Activated CD4-positive, alpha-beta memory T cell treated with anti-CD3 and anti-CD28 coated beads for 36 hours (primary cell): ENCODE measurements around the gene HELZ. TPM values are rescaled to one million over a fixed set of nuclear protein-coding genes. Genes with fewer than 3 reads are reported as not detected.

Experiments used
- CTCF ChIA-PET: fragments of 350-600 bp; sonication (Branson Sonifier 250); formaldehyde crosslinking; loops from one replicate; lab custom pipeline; 2021; ENCODE audit warnings: antibody characterized with exemption, inconsistent platforms; lab: Charles Lee
- POLR2A ChIA-PET: fragments of 350-600 bp; sonication (Branson Sonifier 250); formaldehyde crosslinking; loops from one replicate; lab custom pipeline; 2021; ENCODE audit warnings: antibody characterized with exemption; lab: Charles Lee
- DNase-seq: peaks from one replicate; pipeline ENCODE4 v3.0.0-alpha.2; 2020
- H3K27ac Mint-ChIP-seq: one replicate; pipeline ENCODE4 v1.8.0; 2021; ENCODE audit warnings: mixed read lengths
- H3K27me3 Mint-ChIP-seq: one replicate; pipeline ENCODE4 v1.8.0; 2021; ENCODE audit warnings: mixed read lengths
- H3K36me3 Mint-ChIP-seq: one replicate; pipeline ENCODE4 v1.8.0; 2021; ENCODE audit warnings: mixed read lengths
- H3K4me1 Mint-ChIP-seq: one replicate; pipeline ENCODE4 v1.8.0; 2021; ENCODE audit warnings: low read depth, mixed read lengths
- H3K4me3 Mint-ChIP-seq: one replicate; pipeline ENCODE4 v1.8.0; 2021; ENCODE audit warnings: mild to moderate bottlenecking, mixed read lengths
- H3K9me3 Mint-ChIP-seq: one replicate; pipeline ENCODE4 v1.8.0; 2021; ENCODE audit warnings: mixed read lengths
- intact Hi-C: fragments of 100-400 bp; cut with micrococcal nuclease; formaldehyde crosslinking; loops from one replicate; pipeline ENCODE4 v1.15.1; 2023
- total RNA-seq, 2 experiments: library from RNA; stranded (reverse); gene quantifications; one replicate each; pipeline ENCODE4 v1.2.3, GENCODE V29; 2021

The HELZ gene
- total RNA-seq, 2 experiments from 2014 or later = 52.0 to 53.1 TPM

DNA sequence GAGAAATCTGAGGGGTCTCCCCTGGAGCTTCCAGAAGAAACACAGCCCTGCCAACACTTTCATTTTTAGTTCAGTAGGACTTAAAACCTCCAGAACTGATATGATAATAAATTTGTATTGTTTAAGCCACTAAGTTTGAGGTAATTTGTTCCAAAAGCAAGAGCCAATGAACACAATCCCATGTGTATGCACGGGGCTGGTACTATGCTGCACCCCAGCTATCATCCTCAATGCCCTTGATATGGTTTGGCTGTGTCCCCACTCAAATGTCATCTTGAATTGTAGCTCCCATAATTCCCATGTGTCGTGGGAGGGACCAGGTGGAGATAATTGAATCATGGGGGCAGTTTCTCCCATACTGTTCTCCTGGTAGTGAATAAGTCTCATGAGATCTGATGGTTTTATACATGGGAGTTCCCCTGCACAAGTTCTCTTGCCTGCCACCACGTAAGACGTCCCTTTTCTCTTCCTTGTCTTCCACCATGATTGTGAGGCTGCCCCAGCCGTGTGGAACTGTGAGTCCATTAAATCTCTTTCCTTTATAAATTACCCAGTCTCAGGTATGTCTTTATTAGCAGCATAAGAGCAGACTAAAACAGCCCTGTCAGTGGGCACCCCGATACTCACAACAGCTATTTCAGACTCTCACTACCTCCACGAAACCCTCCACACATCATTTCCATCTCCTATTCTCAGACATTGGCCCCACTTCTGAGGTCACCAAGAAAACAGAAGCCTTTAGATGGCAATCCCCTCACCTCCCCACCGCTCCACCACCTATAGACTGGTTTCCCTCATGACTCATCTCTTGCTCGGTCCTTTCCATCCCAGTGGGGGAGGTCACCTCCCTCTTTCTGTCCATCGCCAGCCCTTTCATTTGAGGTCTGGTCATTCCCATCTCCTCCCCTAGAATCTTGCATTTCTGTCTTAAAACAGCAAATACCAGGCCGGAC is 209.6 kb downstream of the HELZ start:
- ChIA-PET POLR2A (no interaction called here), CTCF (no interaction called here)
- Mint-ChIP-seq H3K9me3 (no peaks in the 10 kb centered on the region), H3K36me3 (no peaks in the 10 kb centered on the region), H3K27me3 (peaks cover 2% of the 10 kb centered on the region), H3K27ac (no peak overlapping the region), H3K4me3 (no peak overlapping the region), H3K4me1 (peaks cover 7% of the 10 kb centered on the region)
- DNase-seq = peak; percentile 46
- intact Hi-C loops = no loop called here

DNA sequence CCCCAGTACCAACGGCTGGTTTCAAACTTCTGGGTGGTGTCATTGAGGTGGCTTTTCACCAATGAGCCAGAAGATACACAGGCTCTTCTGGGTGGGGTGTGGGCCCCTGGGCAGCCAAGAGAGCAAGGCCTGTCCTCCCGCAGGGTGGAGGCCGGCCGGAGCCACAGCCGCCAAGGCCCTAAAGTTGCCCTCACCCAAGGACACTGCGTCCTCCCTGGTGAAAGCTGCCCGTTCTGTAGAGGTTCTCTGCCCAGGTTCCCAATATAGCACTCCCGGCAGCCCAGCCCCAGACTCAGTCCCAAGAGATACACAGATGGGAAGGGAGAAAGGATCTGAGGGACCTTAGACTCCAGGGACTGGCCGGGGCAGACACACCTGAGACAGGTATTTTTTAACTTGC is 211.4 kb downstream of the HELZ start:
- no peaks in the 10 kb centered on the region for H3K36me3 Mint-ChIP-seq
- CTCF ChIA-PET = no interaction called here
- no peak overlapping the region for H3K4me3 Mint-ChIP-seq

DNA sequence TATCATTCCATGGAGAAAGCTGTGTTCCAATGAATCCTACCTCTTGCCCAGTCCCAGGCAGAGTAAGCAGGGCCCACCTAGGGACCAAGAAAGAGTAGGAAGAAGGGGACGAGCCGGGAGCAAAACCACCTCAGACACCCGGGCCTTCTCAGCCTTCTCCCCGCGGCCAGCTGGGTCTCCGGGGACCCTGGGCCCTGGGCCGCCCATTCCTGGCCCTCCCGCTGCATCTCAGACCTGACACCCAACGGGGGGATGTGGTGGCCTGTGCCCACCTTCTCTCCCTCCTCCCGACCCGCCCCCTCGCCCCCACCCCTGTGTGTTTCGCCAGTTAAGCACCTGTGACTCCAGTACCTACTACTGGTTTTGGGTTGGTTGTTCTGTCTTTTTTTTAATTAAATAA is 212.0 kb downstream of the HELZ start:
- intact Hi-C loops = no loop called here
- Mint-ChIP-seq H3K9me3 (no peaks in the 10 kb centered on the region), H3K27me3 (peaks cover 2% of the 10 kb centered on the region), H3K27ac (no peak overlapping the region), H3K4me1 (peaks cover 7% of the 10 kb centered on the region), H3K4me3 (no peak overlapping the region), H3K36me3 (no peaks in the 10 kb centered on the region)
- DNase-seq = no peak
- ChIA-PET CTCF (no interaction called here), POLR2A (no interaction called here)

More for the DNA sequence above, 211.4 kb downstream of the HELZ start:
- H3K9me3 Mint-ChIP-seq = no peaks in the 10 kb centered on the region
- no peak for DNase-seq
- intact Hi-C loops = no loop called here
- H3K27me3 Mint-ChIP-seq = peaks cover 2% of the 10 kb centered on the region
- POLR2A ChIA-PET = no interaction called here
- peaks cover 7% of the 10 kb centered on the region for H3K4me1 Mint-ChIP-seq
- no peak overlapping the region for H3K27ac Mint-ChIP-seq

DNA sequence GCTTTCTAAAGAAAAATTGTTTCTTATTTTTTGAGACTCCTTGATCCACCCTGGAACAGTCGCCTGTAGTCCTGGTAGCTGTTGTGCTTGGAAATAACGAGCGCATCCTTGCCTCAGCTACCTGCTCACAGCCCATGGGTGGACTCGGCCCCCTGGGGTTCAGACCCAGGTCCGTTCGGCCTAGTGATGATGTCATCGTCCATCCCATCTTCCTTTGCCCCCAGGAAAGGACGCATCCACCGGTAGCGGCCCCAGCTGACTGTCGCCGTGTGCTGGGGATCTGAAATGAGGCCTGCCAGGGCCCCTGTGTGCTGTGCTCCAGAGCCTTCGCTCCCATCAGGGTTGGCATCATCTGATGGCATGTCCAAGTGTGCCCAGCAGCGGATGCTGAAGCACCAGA is 212.6 kb downstream of the HELZ start:
- H3K27me3 Mint-ChIP-seq = peaks cover 2% of the 10 kb centered on the region
- H3K4me1 Mint-ChIP-seq = peaks cover 7% of the 10 kb centered on the region
- no peak overlapping the region for H3K4me3 Mint-ChIP-seq
- H3K9me3 Mint-ChIP-seq = no peaks in the 10 kb centered on the region
- H3K27ac Mint-ChIP-seq = no peak overlapping the region
- intact Hi-C loops = no loop called here
- no peak for DNase-seq
- ChIA-PET POLR2A (no interaction called here), CTCF (no interaction called here)
- no peaks in the 10 kb centered on the region for H3K36me3 Mint-ChIP-seq

DNA sequence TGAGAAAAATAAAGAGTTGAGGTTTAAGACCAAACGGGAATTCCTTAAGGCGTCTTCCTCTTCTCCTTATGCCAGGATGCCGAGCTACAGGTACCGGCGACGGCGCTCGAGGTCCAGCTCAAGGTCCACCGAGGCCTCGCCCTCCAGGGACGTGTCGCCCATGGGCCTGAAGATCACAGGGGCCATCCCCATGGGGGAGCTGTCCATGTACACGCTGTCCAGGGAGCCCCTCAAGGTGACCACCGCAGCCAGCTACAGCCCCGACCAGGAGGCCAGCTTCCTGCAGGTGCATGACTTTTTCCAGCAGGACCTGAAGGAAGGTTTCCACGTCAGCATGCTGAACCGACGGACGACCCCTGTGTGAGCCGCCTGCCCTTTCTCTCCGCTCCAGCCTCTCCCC is 214.4 kb downstream of the HELZ start:
- H3K36me3 Mint-ChIP-seq = no peaks in the 10 kb centered on the region
- H3K4me1 Mint-ChIP-seq = peaks cover 5% of the 10 kb centered on the region
- ChIA-PET POLR2A (no interaction called here), CTCF (no interaction called here)
- no peak overlapping the region for H3K4me3 Mint-ChIP-seq
- H3K27me3 Mint-ChIP-seq = no peaks in the 10 kb centered on the region
- no peak overlapping the region for H3K27ac Mint-ChIP-seq
- no peaks in the 10 kb centered on the region for H3K9me3 Mint-ChIP-seq
- DNase-seq = no peak
- intact Hi-C loops = no loop called here

DNA sequence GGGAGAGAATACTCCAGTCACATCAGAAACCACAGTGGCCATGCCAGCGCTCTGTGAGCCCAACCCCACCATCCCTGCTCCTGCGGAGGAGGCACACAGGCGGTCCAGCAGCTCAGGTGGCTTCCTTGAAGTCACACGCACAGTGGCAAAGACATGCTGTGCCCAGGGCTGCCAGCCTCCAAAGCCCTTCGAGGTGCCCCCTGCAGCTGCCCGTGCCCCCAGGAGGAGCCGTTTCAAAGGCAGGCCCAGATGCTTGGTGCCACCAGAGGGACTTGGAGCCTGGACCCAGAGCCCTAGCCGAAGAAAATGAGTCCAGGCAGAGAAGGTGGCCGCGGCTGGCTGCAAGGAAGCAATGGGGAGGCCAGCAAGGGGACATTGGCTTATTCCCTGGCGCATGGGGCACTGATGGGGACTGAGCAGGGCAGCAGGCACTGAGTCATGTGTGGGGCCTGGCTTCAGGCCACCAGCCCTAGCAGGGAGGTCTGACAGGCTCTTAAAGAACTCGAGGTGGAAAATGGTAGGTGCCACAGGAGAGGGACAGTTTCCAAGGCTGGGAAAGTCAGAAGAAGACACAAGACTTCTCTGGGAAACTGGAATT is 217.9 kb downstream of the HELZ start:
- Mint-ChIP-seq H3K27me3 (peaks cover 3% of the 10 kb centered on the region), H3K27ac (no peak overlapping the region), H3K9me3 (no peaks in the 10 kb centered on the region), H3K4me3 (no peak overlapping the region), H3K36me3 (no peaks in the 10 kb centered on the region), H3K4me1 (no peaks in the 10 kb centered on the region)
- CTCF ChIA-PET = no interaction called here
- intact Hi-C loops = no loop called here
- no peak for DNase-seq
- POLR2A ChIA-PET = no interaction called here

DNA sequence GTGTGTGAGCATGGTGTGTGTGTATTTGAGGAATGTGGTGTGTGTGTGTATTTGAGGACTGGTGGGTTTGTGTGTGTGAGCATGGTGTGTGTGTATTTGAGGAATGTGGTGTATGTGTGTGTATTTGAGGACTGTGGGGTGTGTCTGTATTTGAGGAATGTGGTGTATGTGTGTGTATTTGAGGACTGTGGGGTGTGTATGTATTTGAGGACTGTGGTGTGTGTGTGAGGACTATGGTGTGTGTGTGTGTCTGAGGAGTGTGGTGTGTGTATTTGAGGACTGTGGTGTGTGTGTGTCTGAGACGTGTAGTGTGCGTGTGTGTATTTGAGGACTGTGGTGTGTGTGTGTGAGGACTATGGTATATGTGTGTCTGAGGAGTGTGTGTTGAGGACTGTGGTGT is 218.7 kb downstream of the HELZ start:
- no peak overlapping the region for H3K4me3 Mint-ChIP-seq
- DNase-seq = no peak
- ChIA-PET POLR2A (no interaction called here), CTCF (no interaction called here)
- no peaks in the 10 kb centered on the region for H3K9me3 Mint-ChIP-seq
- H3K27ac Mint-ChIP-seq = no peak overlapping the region
- H3K4me1 Mint-ChIP-seq = no peaks in the 10 kb centered on the region
- peaks cover 3% of the 10 kb centered on the region for H3K27me3 Mint-ChIP-seq
- intact Hi-C loops = no loop called here
- no peaks in the 10 kb centered on the region for H3K36me3 Mint-ChIP-seq

DNA sequence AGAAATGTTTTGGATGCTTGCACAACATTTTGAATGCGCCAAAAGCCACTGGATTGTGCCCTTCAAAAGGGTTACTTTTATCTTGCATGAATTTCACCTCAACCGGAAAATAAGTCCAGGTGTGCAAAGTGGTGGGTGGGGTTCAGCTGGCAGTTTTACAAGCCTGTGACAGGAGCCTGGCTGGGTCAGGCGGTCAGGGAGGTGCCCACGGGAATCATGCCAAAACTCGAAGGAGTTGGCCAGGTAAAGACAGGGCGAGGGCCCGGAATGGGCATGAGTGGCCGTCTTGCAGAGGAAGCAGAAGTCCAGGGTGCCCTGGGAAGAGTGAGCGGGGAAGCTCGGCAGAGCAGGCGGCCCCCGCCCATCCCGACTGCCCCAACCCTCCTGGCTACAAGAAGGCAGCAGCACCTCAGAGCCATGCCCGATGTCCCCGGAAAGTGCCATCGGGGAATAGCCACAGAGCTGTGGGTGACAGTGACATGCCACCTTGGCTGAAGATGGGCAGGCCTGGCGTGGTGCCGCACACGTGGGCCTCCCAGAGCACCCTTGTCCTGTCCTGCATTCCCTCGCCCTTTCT is 219.7 kb downstream of the HELZ start:
- no peak overlapping the region for H3K4me3 Mint-ChIP-seq
- H3K36me3 Mint-ChIP-seq = no peaks in the 10 kb centered on the region
- H3K4me1 Mint-ChIP-seq = no peaks in the 10 kb centered on the region
- no peaks in the 10 kb centered on the region for H3K9me3 Mint-ChIP-seq
- peaks cover 3% of the 10 kb centered on the region for H3K27me3 Mint-ChIP-seq
- no peak overlapping the region for H3K27ac Mint-ChIP-seq
- CTCF ChIA-PET = no interaction called here
- POLR2A ChIA-PET = interaction anchor here (0.6 kb wide), 1 partner anchor 27 kb away, joined by 3 read pairs; no protein-coding TSS in a partner anchor
- no peak for DNase-seq
- intact Hi-C loops = no loop called here

DNA sequence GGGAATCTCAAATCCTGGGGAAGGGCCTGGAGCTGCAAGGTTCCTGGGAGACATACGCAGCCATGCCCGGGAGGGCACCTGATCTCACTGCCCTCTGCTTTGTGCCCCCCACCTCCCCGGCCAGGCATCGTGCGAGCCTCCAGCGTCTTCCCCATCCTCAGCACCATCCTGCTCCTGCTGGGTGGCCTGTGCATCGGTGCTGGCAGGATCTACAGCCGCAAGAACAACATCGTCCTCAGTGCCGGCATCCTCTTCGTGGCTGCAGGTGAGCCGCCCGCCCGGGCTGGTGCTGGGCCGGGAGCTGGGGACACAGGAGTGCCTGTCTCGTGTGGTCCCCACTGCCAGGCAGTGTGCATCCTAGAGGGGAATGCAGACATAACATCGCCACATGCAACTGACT is 220.3 kb downstream of the HELZ start:
- intact Hi-C loops = no loop called here
- Mint-ChIP-seq H3K36me3 (no peaks in the 10 kb centered on the region), H3K4me3 (no peak overlapping the region), H3K27me3 (peaks cover 3% of the 10 kb centered on the region), H3K27ac (no peak overlapping the region), H3K9me3 (no peaks in the 10 kb centered on the region), H3K4me1 (no peaks in the 10 kb centered on the region)
- no peak for DNase-seq
- ChIA-PET POLR2A (no interaction called here), CTCF (no interaction called here)

DNA sequence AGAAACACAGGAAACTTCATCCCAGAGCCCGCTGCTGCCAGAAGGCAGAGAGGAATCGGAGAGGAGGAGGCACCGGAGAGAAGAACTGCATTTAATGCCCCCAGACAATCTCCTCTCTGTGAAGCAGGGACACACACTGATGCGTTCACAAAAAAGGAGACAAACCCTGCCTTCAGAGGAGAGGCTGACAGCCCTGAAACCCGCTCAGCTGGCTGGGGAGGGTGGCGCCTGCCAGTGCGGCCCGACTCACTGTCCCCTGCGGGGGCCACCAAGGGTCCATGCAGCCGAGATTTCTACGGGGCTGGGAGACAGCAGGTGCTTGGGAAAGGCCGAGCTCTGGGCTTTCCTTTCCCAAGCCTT is 222.6 kb downstream of the HELZ start:
- DNase-seq = no peak
- H3K27ac Mint-ChIP-seq = no peak overlapping the region
- peaks cover 3% of the 10 kb centered on the region for H3K27me3 Mint-ChIP-seq
- intact Hi-C loops = no loop called here
- H3K4me1 Mint-ChIP-seq = no peaks in the 10 kb centered on the region
- ChIA-PET CTCF (no interaction called here), POLR2A (no interaction called here)
- H3K36me3 Mint-ChIP-seq = no peaks in the 10 kb centered on the region
- H3K9me3 Mint-ChIP-seq = no peaks in the 10 kb centered on the region
- H3K4me3 Mint-ChIP-seq = no peak overlapping the region

DNA sequence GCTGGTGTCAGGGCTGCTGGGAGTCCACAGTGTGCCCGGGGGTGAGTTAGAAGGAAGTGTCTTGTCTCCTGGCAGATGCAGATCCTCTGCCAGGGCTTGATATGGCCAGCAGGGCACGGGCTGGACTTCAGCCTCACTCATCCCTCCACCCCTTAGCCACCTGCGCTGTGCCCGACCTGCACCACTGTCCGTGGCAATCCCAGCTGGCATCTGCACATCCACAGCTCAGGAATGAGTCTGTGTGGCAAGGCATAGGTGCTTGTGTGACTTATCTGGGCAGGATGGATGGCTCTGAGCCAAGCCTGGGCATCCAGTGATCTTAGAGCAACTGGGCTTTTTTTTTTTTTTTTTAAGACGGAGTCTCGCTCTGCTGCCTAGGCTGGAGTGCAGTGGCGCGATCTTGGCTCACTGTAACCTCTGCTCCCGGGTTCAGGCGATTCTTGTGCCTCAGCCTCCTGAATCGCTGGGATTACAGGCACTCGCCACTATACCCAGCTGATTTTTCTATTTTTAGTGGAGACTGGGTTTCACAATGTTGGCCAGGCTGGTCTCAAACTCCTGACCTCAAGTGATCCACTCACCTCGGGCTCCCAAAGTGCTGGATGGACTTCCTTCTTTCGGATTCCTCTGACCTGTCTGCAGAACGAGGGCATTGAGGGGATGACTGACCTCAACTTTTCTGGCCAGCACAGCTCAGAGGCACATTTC is 223.1 kb downstream of the HELZ start:
- no peaks in the 10 kb centered on the region for H3K4me1 Mint-ChIP-seq
- intact Hi-C loops = no loop called here
- H3K27ac Mint-ChIP-seq = no peak overlapping the region
- no peaks in the 10 kb centered on the region for H3K9me3 Mint-ChIP-seq
- H3K36me3 Mint-ChIP-seq = no peaks in the 10 kb centered on the region
- H3K4me3 Mint-ChIP-seq = no peak overlapping the region
- CTCF ChIA-PET = no interaction called here
- no peak for DNase-seq
- H3K27me3 Mint-ChIP-seq = peaks cover 3% of the 10 kb centered on the region
- POLR2A ChIA-PET = no interaction called here

DNA sequence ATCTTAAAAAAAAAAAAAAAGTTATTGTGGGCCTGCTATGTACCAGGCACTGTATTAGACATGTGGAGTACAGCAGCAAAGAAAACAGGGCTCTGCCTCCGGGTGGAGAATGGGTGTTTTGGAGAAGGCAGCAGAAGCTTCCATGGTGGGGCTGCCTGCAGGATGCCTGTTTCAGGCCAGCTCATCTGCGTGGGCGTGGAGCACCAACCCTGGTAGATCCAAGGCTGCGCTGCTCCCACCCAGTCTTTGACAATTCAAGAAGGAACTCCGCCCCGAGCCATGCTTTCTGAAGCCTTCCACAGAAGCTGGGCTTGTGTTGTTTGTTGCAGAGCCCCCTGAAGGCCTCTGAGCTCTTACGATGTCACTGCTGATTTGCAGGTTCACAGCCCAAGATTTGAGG is 223.8 kb downstream of the HELZ start:
- intact Hi-C loops = no loop called here
- no peaks in the 10 kb centered on the region for H3K9me3 Mint-ChIP-seq
- DNase-seq = no peak
- no peaks in the 10 kb centered on the region for H3K36me3 Mint-ChIP-seq
- no peaks in the 10 kb centered on the region for H3K4me1 Mint-ChIP-seq
- ChIA-PET POLR2A (no interaction called here), CTCF (no interaction called here)
- H3K27ac Mint-ChIP-seq = no peak overlapping the region
- peaks cover 3% of the 10 kb centered on the region for H3K27me3 Mint-ChIP-seq
- H3K4me3 Mint-ChIP-seq = no peak overlapping the region
